NT2/D1 (cell line): ENCODE measurements around the gene PELI2.

Experiments
- SUZ12 ChIP-seq: IDR thresholded peaks from 2 replicates; pipeline ENCODE4 v1.6.1; 2011; ENCODE audit not compliant: insufficient read length, insufficient read depth; ENCODE audit errors: extremely low read depth
- YY1 ChIP-seq: IDR thresholded peaks from 2 replicates; pipeline ENCODE4 v1.6.1; 2011; ENCODE audit not compliant: insufficient read length, insufficient read depth
- ZNF274 ChIP-seq: IDR thresholded peaks from 2 replicates; pipeline ENCODE4 v1.6.1; 2011; ENCODE audit warnings: mild to moderate bottlenecking, low read depth, low read length

DNA sequence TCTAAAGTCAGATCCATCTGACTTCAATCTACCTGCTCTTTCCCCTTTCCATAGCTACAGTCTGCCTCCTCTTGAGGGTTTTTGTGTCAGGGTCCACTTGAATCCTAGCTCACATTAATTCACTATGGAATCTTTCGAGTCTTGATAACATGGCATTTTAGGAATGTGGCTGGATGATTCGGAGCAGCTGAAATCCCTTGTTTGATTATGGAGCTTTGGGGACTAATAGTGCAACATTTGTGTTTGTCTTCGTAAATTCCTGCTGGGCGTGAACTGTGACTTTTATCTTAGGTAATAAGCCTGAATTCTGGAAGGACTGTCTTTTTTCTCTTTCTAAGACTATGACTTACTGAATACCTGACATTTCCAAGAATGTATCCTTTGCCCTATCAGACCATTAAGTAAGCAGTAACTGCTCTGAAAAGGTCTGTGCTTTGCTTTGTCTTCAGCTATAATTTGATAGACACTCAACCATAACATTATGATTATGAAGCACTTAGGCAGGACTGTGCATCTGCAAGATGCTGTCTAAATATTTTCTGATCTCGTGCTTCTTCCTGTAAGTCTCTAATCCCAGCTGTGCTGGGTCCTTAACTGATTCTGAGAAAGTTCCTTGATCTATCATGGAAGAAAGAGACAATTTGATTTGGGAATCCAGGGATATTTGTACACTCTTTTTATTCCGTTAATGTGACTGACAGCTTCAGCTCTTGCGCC is 19.0 kb upstream of the PELI2 start:
- TF ChIP-seq YY1 (no peak), ZNF274 (no peak), SUZ12 (no peak)
